H9 (cell line): ENCODE data around the gene STAB1. TPM values are rescaled to one million over a fixed set of nuclear protein-coding genes. Genes with fewer than 3 reads are reported as not detected.

Experiments used
- DNase-seq: peaks from one replicate; pipeline ENCODE4 v3.0.0-alpha.2; 2017
- H2AFZ ChIP-seq: one replicate; pipeline ENCODE4 v1.6.1; 2013; ENCODE audit warnings: mild to moderate bottlenecking, low read length, control low read depth, moderate library complexity
- H2AK5ac ChIP-seq: 2 replicates; pipeline ENCODE4 v1.6.1; 2013; ENCODE audit warnings: low read length, control low read depth, mixed read lengths; ENCODE audit not compliant: insufficient read length
- H2BK120ac ChIP-seq: one replicate; pipeline ENCODE4 v1.6.1; 2013; ENCODE audit warnings: low read depth, mild to moderate bottlenecking, low read length, control low read depth, inconsistent platforms; ENCODE audit not compliant: poor library complexity, severe bottlenecking
- H2BK12ac ChIP-seq: 2 replicates; pipeline ENCODE4 v1.6.1; 2013; ENCODE audit warnings: low read length, control low read depth, mixed read lengths, low read depth; ENCODE audit not compliant: insufficient read length
- H2BK15ac ChIP-seq: 2 replicates; pipeline ENCODE4 v1.6.1; 2013; ENCODE audit warnings: low read depth, low read length, control low read depth
- H2BK20ac ChIP-seq: one replicate; pipeline ENCODE4 v1.6.1; 2013; ENCODE audit warnings: low read depth, mild to moderate bottlenecking, low read length, control low read depth, inconsistent platforms; ENCODE audit not compliant: poor library complexity, severe bottlenecking
- H2BK5ac ChIP-seq: 2 replicates; pipeline ENCODE4 v1.6.1; 2013; ENCODE audit warnings: low read length, control low read depth, mixed read lengths; ENCODE audit not compliant: insufficient read length
- H3K14ac ChIP-seq: 2 replicates; pipeline ENCODE4 v1.6.1; 2013; ENCODE audit warnings: low read length, control low read depth; ENCODE audit not compliant: insufficient read depth
- H3K18ac ChIP-seq: 2 replicates; pipeline ENCODE4 v1.6.1; 2013; ENCODE audit warnings: low read depth, mild to moderate bottlenecking, mixed read lengths, low read length, control low read depth; ENCODE audit not compliant: insufficient read length
- H3K23ac ChIP-seq: 2 replicates; pipeline ENCODE4 v1.6.1; 2013; ENCODE audit warnings: low read length, control low read depth, mixed read lengths, low read depth; ENCODE audit not compliant: insufficient read length
- H3K23me2 ChIP-seq: 2 replicates; pipeline ENCODE4 v1.6.1; 2013; ENCODE audit warnings: low read depth, mild to moderate bottlenecking, mixed read lengths, low read length, control low read depth; ENCODE audit not compliant: insufficient read length, poor library complexity, severe bottlenecking
- H3K27ac ChIP-seq: 2 replicates; pipeline ENCODE4 v1.5.1; 2013; ENCODE audit warnings: low read length, control low read depth, mixed read lengths, low read depth; ENCODE audit not compliant: insufficient read length
- H3K27me3 ChIP-seq: 2 replicates; pipeline ENCODE4 v1.6.1; 2013; ENCODE audit warnings: low read length, control low read depth, inconsistent platforms; ENCODE audit not compliant: insufficient read depth
- H3K4ac ChIP-seq: 2 replicates; pipeline ENCODE4 v1.6.1; 2013; ENCODE audit warnings: low read depth, mild to moderate bottlenecking, control low read depth, inconsistent platforms, low read length, moderate library complexity
- H3K4me1 ChIP-seq: 2 replicates; pipeline ENCODE4 v1.6.1; 2013; ENCODE audit warnings: low read length, control low read depth, inconsistent platforms; ENCODE audit not compliant: insufficient read depth
- H3K4me2 ChIP-seq: 2 replicates; pipeline ENCODE4 v1.6.1; 2013; ENCODE audit warnings: low read length, control low read depth, mixed read lengths; ENCODE audit not compliant: insufficient read length, insufficient read depth
- H3K56ac ChIP-seq: 2 replicates; pipeline ENCODE4 v1.6.1; 2013; ENCODE audit warnings: low read depth, mild to moderate bottlenecking, mixed read lengths, low read length, control low read depth; ENCODE audit not compliant: insufficient read length
- H3K79me1 ChIP-seq: 2 replicates; pipeline ENCODE4 v1.6.1; 2013; ENCODE audit warnings: low read depth, mild to moderate bottlenecking, moderate library complexity, low read length, control low read depth, inconsistent platforms; ENCODE audit not compliant: insufficient read depth, poor library complexity, severe bottlenecking
- H3K79me2 ChIP-seq: 2 replicates; pipeline ENCODE4 v1.6.1; 2013; ENCODE audit warnings: low read length, control low read depth, inconsistent platforms; ENCODE audit not compliant: insufficient read depth
- H3K9ac ChIP-seq: 2 replicates; pipeline ENCODE4 v1.6.1; 2013; ENCODE audit warnings: low read length, control low read depth, mixed read lengths; ENCODE audit not compliant: insufficient read length; ENCODE audit errors: extremely low read depth
- H3K9me3 ChIP-seq: one replicate; pipeline ENCODE4 v1.6.1; 2013; ENCODE audit warnings: low read depth, low read length, inconsistent platforms; ENCODE audit not compliant: control insufficient read depth
- H3T11ph ChIP-seq: one replicate; pipeline ENCODE4 v1.6.1; 2013; ENCODE audit warnings: mild to moderate bottlenecking, low read length, control low read depth, inconsistent platforms
- H4K20me1 ChIP-seq: one replicate; pipeline ENCODE4 v1.6.1; 2013; ENCODE audit not compliant: control insufficient read depth, insufficient read length, insufficient read depth
- H4K5ac ChIP-seq: 2 replicates; pipeline ENCODE4 v1.6.1; 2013; ENCODE audit warnings: low read depth, mild to moderate bottlenecking, mixed read lengths, low read length, control low read depth; ENCODE audit not compliant: insufficient read length
- H4K8ac ChIP-seq: replicated peaks from 2 replicates; pipeline ENCODE4 v1.6.1; 2013; ENCODE audit warnings: low read length, control low read depth, mixed read lengths, low read depth; ENCODE audit not compliant: insufficient read length
- H4K91ac ChIP-seq: 2 replicates; pipeline ENCODE4 v1.6.1; 2013; ENCODE audit warnings: low read depth, mild to moderate bottlenecking, moderate library complexity, mixed read lengths, low read length, control low read depth; ENCODE audit not compliant: insufficient read length
- H3K27ac Mint-ChIP-seq, 3 experiments: 2 replicates in 2 of 3; 3 replicates in 1 of 3; pipeline ENCODE4 v1.8.0; 2020 to 2021; ENCODE audit warnings: mixed read lengths in 3 of 3, mild to moderate bottlenecking in 1 of 3, moderate library complexity in 1 of 3
- H3K27me3 Mint-ChIP-seq: 2 replicates; pipeline ENCODE4 v1.8.0; 2021; ENCODE audit warnings: low read depth, mild to moderate bottlenecking, moderate library complexity, mixed read lengths
- H3K36me3 Mint-ChIP-seq, 3 experiments: 2 replicates in 2 of 3; 3 replicates in 1 of 3; pipeline ENCODE4 v1.8.0; 2020 to 2021; ENCODE audit warnings: low read depth in 3 of 3, mixed read lengths in 3 of 3; ENCODE audit not compliant: insufficient read depth in 1 of 3
- H3K4me1 Mint-ChIP-seq, 2 experiments: 2 replicates each; pipeline ENCODE4 v1.8.0; 2020; ENCODE audit warnings: mixed read lengths in 2 of 2
- H3K4me3 Mint-ChIP-seq, 2 experiments: 2 replicates in 1 of 2; 3 replicates in 1 of 2; pipeline ENCODE4 v1.8.0; 2020 to 2021; ENCODE audit warnings: mild to moderate bottlenecking in 2 of 2, mixed read lengths in 2 of 2, moderate library complexity in 1 of 2
- H3K9me3 Mint-ChIP-seq, 2 experiments: 2 replicates in 1 of 2; 3 replicates in 1 of 2; pipeline ENCODE4 v1.8.0; 2020; ENCODE audit warnings: mild to moderate bottlenecking in 2 of 2, mixed read lengths in 2 of 2, moderate library complexity in 1 of 2
- CTCF ChIP-seq: fragments of 200-600 bp; sonication (generic); conservative IDR thresholded peaks from 3 replicates; pipeline ENCODE4 v1.8.0; 2021; ENCODE audit warnings: antibody characterized with exemption, mild to moderate bottlenecking
- WGBS: extraction: QIAGEN DNeasy Blood & Tissue Kit; methylation state at CpG from one replicate; pipeline ENCODE4 v1.1.7; 2013; ENCODE audit warnings: missing lambda C conversion rate, low lambda C conversion rate, mixed read lengths; ENCODE audit not compliant: insufficient read length; ENCODE audit errors: extremely low coverage; 5-methylcytosine and 5-hydroxymethylcytosine counted together
- total RNA-seq: library from RNA; stranded (reverse); gene quantifications from 2 replicates; pipeline ENCODE4 v1.2.1, GENCODE V29; 2021

Gene STAB1
- total RNA-seq, 1 experiment from 2014 or later, result 1.5 TPM

GRCh38 chr3:52461874-52462273 is 33.3 kb upstream of the STAB1 start:
- no peak overlapping the region for H3K27ac ChIP-seq
- no peaks in the 10 kb centered on the region for H3K23me2 ChIP-seq
- no peaks in the 10 kb centered on the region for H3K27me3 Mint-ChIP-seq

More at GRCh38 chr3:52461874-52462273, 33.3 kb upstream of the STAB1 start:
- no peak overlapping the region for H2BK15ac ChIP-seq
- H2BK5ac ChIP-seq, result no peak overlapping the region
- H3K14ac ChIP-seq, result no peak overlapping the region
- Mint-ChIP-seq H3K27ac (no peak overlapping the region), H3K4me3 (no peak overlapping the region), H3K9me3 (no peaks in the 10 kb centered on the region), H3K36me3 (peaks cover 37 to 75% (median 73%) of the 10 kb centered on the region in 3 experiments; a peak in 6 of 7 replicates), H3K4me1 (peaks cover 8 to 15% of the 10 kb centered on the region in 2 experiments)
- H3K4me2 ChIP-seq, result no peak overlapping the region
- H3K27me3 ChIP-seq, result no peaks in the 10 kb centered on the region
- no peaks in the 10 kb centered on the region for H3K9me3 ChIP-seq
- WGBS, result no CpG with 5 or more reads among the region's 6 CpGs
- H3K56ac ChIP-seq, result no peak overlapping the region
- H3K9ac ChIP-seq, result no peak overlapping the region
- no peak overlapping the region for H3K23ac ChIP-seq
- no peaks in the 10 kb centered on the region; the same call in 1 of the 2 replicates for H3K4me1 ChIP-seq
- no peaks in the 10 kb centered on the region for H4K20me1 ChIP-seq
- H2AFZ ChIP-seq, result no peak overlapping the region
- no peak overlapping the region for H2AK5ac ChIP-seq
- no peak overlapping the region for H2BK120ac ChIP-seq
- no peak overlapping the region for H4K8ac ChIP-seq
- peaks cover 2% of the 10 kb centered on the region; the same call in 1 of the 2 replicates for H3K79me2 ChIP-seq
- TF ChIP-seq CTCF, result no peak
- H3K79me1 ChIP-seq, result peaks cover 10% of the 10 kb centered on the region
- H3K18ac ChIP-seq, result no peak overlapping the region
- H2BK12ac ChIP-seq, result no peak overlapping the region
- no peak overlapping the region for H2BK20ac ChIP-seq
- no peak overlapping the region for H3T11ph ChIP-seq
- no peak for DNase-seq
- H4K91ac ChIP-seq, result no peak overlapping the region
- no peak overlapping the region for H3K4ac ChIP-seq
- no peak overlapping the region for H4K5ac ChIP-seq
